HCT116 (cell line): ENCODE data around the gene IRAK2. TPM values are rescaled to one million over a fixed set of nuclear protein-coding genes. Genes with fewer than 3 reads are reported as not detected.

ENCODE experiments used
- ATAC-seq: fragments of 200-7000 bp; cut with Tn5 transposase; 2 replicates; pipeline ENCODE4 v1.9.1; 2020; ENCODE audit warnings: mild to moderate bottlenecking, moderate library complexity
- BruUV-seq: library from RNA; stranded (reverse); fragments of 400-500 nt; replicated peaks from 2 replicates; lab custom pipeline; 2021; lab: Mats Ljungman, UMichigan
- CTCF ChIA-PET: fragments of 300-600 bp; sonication (Branson Sonifier 250); formaldehyde crosslinking; loops from one replicate; lab custom pipeline; 2021; ENCODE audit warnings: antibody characterized with exemption; lab: Charles Lee
- POLR2A ChIA-PET: fragments of 300-600, 350-600 bp; sonication (Branson Sonifier 250); formaldehyde crosslinking; loops from one replicate; lab custom pipeline; 2021; ENCODE audit warnings: antibody characterized with exemption; lab: Charles Lee
- RAD21 ChIA-PET, 2 experiments: fragments of 300-600 bp; sonication (Branson Sonifier 250); formaldehyde crosslinking; loops; one replicate each; lab custom pipeline; 2023; ENCODE audit warnings: low total read pairs in 2 of 2; ENCODE audit not compliant: uncharacterized antibody in 2 of 2, unreplicated experiment in 2 of 2, low non-redundant PET in 1 of 2; lab: Charles Lee
- DNase-seq: peaks from one replicate; pipeline ENCODE4 v3.0.0-alpha.2; 2010; ENCODE audit warnings: low read depth, low spot score
- H2AFZ ChIP-seq: fragments of 200-600 bp; shearing (Covaris generic), sonication (generic); 2 replicates; pipeline ENCODE4 v1.6.1; 2017; ENCODE audit warnings: low read depth, mixed run types, mixed read lengths, antibody characterized with exemption, low read length; ENCODE audit not compliant: poor library complexity, severe bottlenecking
- H3K27ac ChIP-seq: 2 replicates; pipeline ENCODE4 v1.5.1; 2012; ENCODE audit warnings: low read depth, low read length
- H3K27me3 ChIP-seq: fragments of 200-600 bp; sonication (generic); 2 replicates; pipeline ENCODE4 v1.6.1; 2016; ENCODE audit warnings: mixed run types, low read length, mixed read lengths; ENCODE audit not compliant: insufficient read depth
- H3K36me3 ChIP-seq, 2 experiments: fragments of 200-500 bp in 1 of 2; fragments of 200-600 bp in 1 of 2; sonication (Bioruptor generic) in 1 of 2; sonication (generic) in 1 of 2; 2 replicates each; pipeline versions ENCODE4 v1.5.1 to v1.6.1; 2014 to 2016; ENCODE audit warnings: low read length in 2 of 2, inconsistent platforms in 1 of 2, mixed read lengths in 1 of 2, mixed run types in 1 of 2; ENCODE audit not compliant: insufficient read depth in 2 of 2, control insufficient read depth in 1 of 2
- H3K4me1 ChIP-seq, 2 experiments: fragments of 200-600 bp in 1 of 2; sonication (generic) in 1 of 2; 2 replicates each; pipeline versions ENCODE4 v1.5.1 to v1.6.1; 2012 to 2017; ENCODE audit warnings: low read length in 2 of 2, inconsistent platforms in 1 of 2, mild to moderate bottlenecking in 1 of 2, mixed read lengths in 1 of 2, mixed run types in 1 of 2, moderate library complexity in 1 of 2; ENCODE audit not compliant: insufficient read depth in 2 of 2, control insufficient read depth in 1 of 2
- H3K4me2 ChIP-seq: fragments of 200-600 bp; sonication (generic); 2 replicates; pipeline ENCODE4 v1.6.1; 2017; ENCODE audit warnings: mixed run types, low read length, mixed read lengths
- H3K4me3 ChIP-seq, 2 experiments: fragments of 200-600 bp in 1 of 2; sonication (generic) in 1 of 2; replicated peaks in 1 of 2; 2 replicates each; pipeline ENCODE4 v1.5.1; 2011 to 2016; ENCODE audit warnings: low read length in 2 of 2, control low read depth in 1 of 2, low read depth in 1 of 2, mild to moderate bottlenecking in 1 of 2, mixed read lengths in 1 of 2, mixed run types in 1 of 2
- H3K79me2 ChIP-seq: fragments of 200-600 bp; sonication (generic); 2 replicates; pipeline ENCODE4 v1.6.1; 2017; ENCODE audit warnings: mild to moderate bottlenecking, mixed run types, low read length, moderate library complexity, mixed read lengths; ENCODE audit not compliant: insufficient read depth
- H3K9ac ChIP-seq: fragments of 200-600 bp; sonication (generic); 2 replicates; pipeline ENCODE4 v1.6.1; 2016; ENCODE audit warnings: low read length, mixed read lengths
- H3K9me2 ChIP-seq: fragments of 200-600 bp; sonication (generic), shearing (Covaris generic); 2 replicates; pipeline ENCODE4 v1.6.1; 2017; ENCODE audit warnings: mixed run types, mild to moderate bottlenecking, moderate library complexity; ENCODE audit not compliant: insufficient read depth
- H3K9me3 ChIP-seq, 2 experiments: fragments of 200-500 bp in 1 of 2; fragments of 200-600 bp in 1 of 2; sonication (Bioruptor generic) in 1 of 2; sonication (generic) in 1 of 2; 2 replicates each; pipeline ENCODE4 v1.6.1; 2014 to 2017; ENCODE audit warnings: low read length in 2 of 2, mixed read lengths in 2 of 2, inconsistent platforms in 1 of 2, low read depth in 1 of 2, mild to moderate bottlenecking in 1 of 2, mixed run types in 1 of 2, moderate library complexity in 1 of 2; ENCODE audit not compliant: control insufficient read depth in 1 of 2, insufficient read depth in 1 of 2
- H4K20me1 ChIP-seq: fragments of 200-600 bp; sonication (generic), shearing (Covaris generic); 2 replicates; pipeline ENCODE4 v1.6.1; 2017; ENCODE audit warnings: mixed run types, mild to moderate bottlenecking, moderate library complexity; ENCODE audit not compliant: insufficient read depth
- CBX3 ChIP-seq: IDR thresholded peaks from 2 replicates; pipeline ENCODE4 v1.6.1; 2012; ENCODE audit warnings: low read depth
- CEBPB ChIP-seq: IDR thresholded peaks from 2 replicates; pipeline ENCODE4 v1.6.1; 2012; ENCODE audit warnings: low read depth
- ELF1 ChIP-seq: IDR thresholded peaks from 2 replicates; pipeline ENCODE4 v1.6.1; 2012; ENCODE audit warnings: low read depth, borderline replicate concordance
- EZH2 ChIP-seq: fragments of 200-600 bp; sonication (generic); IDR thresholded peaks from 2 replicates; pipeline ENCODE4 v1.6.1; 2017; ENCODE audit warnings: antibody characterized with exemption, mixed run types
- EZH2phosphoT487 ChIP-seq: fragments of 200-600 bp; IDR thresholded peaks from 2 replicates; pipeline ENCODE4 v1.6.1; 2018; ENCODE audit warnings: antibody characterized with exemption, borderline replicate concordance
- FOSL1 ChIP-seq: IDR thresholded peaks from 2 replicates; pipeline ENCODE4 v1.6.1; 2012; ENCODE audit warnings: low read depth
- JUND ChIP-seq: IDR thresholded peaks from 2 replicates; pipeline ENCODE4 v1.6.1; 2012
- MAX ChIP-seq: IDR thresholded peaks from 2 replicates; pipeline ENCODE4 v1.6.1; 2012
- POLR2A ChIP-seq: IDR thresholded peaks from 2 replicates; pipeline ENCODE4 v1.7.0; 2011; ENCODE audit warnings: borderline replicate concordance; ENCODE audit not compliant: insufficient read depth, insufficient read length; ENCODE audit errors: extremely low read depth
- POLR2AphosphoS5 ChIP-seq: IDR thresholded peaks from 2 replicates; pipeline ENCODE4 v1.6.1; 2011; ENCODE audit warnings: mild to moderate bottlenecking, low read depth, low read length, moderate library complexity
- RAD21 ChIP-seq: IDR thresholded peaks from 2 replicates; pipeline ENCODE4 v1.6.1; 2012; ENCODE audit warnings: low read depth, mild to moderate bottlenecking
- SIN3A ChIP-seq: IDR thresholded peaks from 2 replicates; pipeline ENCODE4 v1.6.1; 2012; ENCODE audit warnings: low read depth
- SRF ChIP-seq: IDR thresholded peaks from 2 replicates; pipeline ENCODE4 v1.6.1; 2012; ENCODE audit warnings: low read depth
- TCF7L2 ChIP-seq: IDR thresholded peaks from 2 replicates; pipeline ENCODE4 v1.7.0; 2011; ENCODE audit warnings: borderline replicate concordance, inconsistent platforms; ENCODE audit not compliant: insufficient read depth, insufficient read length; ENCODE audit errors: extremely low read depth
- YY1 ChIP-seq: IDR thresholded peaks from 2 replicates; pipeline ENCODE4 v1.6.1; 2011; ENCODE audit warnings: low read length, low read depth, moderate library complexity, mild to moderate bottlenecking; ENCODE audit not compliant: insufficient replicate concordance; ENCODE audit errors: extremely low read depth
- ZFX ChIP-seq: fragments of 450-650 bp; IDR thresholded peaks from 2 replicates; pipeline ENCODE4 v1.6.1; 2017
- ZNF274 ChIP-seq: fragments of 200-500 bp; sonication (Bioruptor generic); IDR thresholded peaks from 2 replicates; pipeline ENCODE4 v1.6.1; 2014; ENCODE audit warnings: mild to moderate bottlenecking, low read depth, low read length, inconsistent platforms
- intact Hi-C: fragments of 100-400 bp; cut with micrococcal nuclease; formaldehyde crosslinking; loops from 2 replicates; pipeline ENCODE4 v1.10.0; 2022
- total RNA-seq: library from RNA; stranded (reverse); gene quantifications from one replicate; pipeline ENCODE4 v1.2.1, GENCODE V29; 2021; ENCODE audit not compliant: unreplicated experiment
- TF ChIP-seq, protein P1 (sequence below): IDR thresholded peaks from 2 replicates; pipeline ENCODE4 v1.6.1; 2012
- TF ChIP-seq, protein P2 (sequence below): IDR thresholded peaks from 2 replicates; pipeline ENCODE4 v1.6.1; 2012; ENCODE audit warnings: low read depth

IRAK2 gene
- total RNA-seq, 1 experiment from 2014 or later: 3.6 TPM

- no peaks in the 10 kb centered on the region for H3K9me2 ChIP-seq
- H2AFZ ChIP-seq: no peak overlapping the region
- no peaks in the 10 kb centered on the region for H3K79me2 ChIP-seq
- RAD21 ChIA-PET: no interaction called here
- CTCF ChIA-PET: no interaction called here
- H4K20me1 ChIP-seq: no peaks in the 10 kb centered on the region
- no peak overlapping the region for H3K27ac ChIP-seq
- DNase-seq: no peak
- no peak overlapping the region for H3K4me2 ChIP-seq
- no peak overlapping the region for H3K9ac ChIP-seq
- no TSS peak for BruUV-seq
- POLR2A ChIA-PET: no interaction called here
- TF ChIP-seq FOSL1: no peak
- intact Hi-C loops: no loop called here
- no peaks in the 10 kb centered on the region for H3K27me3 ChIP-seq
- H3K4me3 ChIP-seq: no peak overlapping the region
- no peak for ATAC-seq
- H3K4me1 ChIP-seq: peaks cover 17 to 20% of the 10 kb centered on the region in 2 experiments
- no peaks in the 10 kb centered on the region for H3K36me3 ChIP-seq
- no peaks in the 10 kb centered on the region for H3K9me3 ChIP-seq
These were observed 22.7 kb downstream of the IRAK2 start for GRCh38 chr3:10187290-10187876.

DNA sequence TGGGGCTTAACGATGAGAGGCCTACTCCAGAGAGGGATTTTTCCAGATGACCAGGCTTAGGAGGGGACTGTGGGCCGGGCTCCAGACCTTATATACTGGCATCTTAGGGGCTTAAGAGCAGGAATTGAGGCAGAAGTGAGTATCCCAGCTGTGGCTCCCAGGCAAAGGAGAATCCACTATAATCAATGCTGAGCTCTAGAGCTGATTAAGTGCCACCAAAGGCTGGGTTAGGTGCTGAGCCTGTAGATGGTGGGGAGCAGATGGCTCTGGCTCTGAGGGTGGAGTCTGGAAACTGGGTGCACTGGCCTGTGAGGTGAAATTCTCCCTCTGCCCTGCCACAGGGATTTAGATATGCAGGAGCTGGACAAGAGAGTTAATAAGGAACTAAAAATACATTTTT lies 23.2 kb downstream of the IRAK2 start:
- Histone ChIP-seq H3K9me2 (no peaks in the 10 kb centered on the region), H3K4me3 (no peak overlapping the region), H3K9me3 (no peaks in the 10 kb centered on the region), H3K79me2 (no peaks in the 10 kb centered on the region), H4K20me1 (no peaks in the 10 kb centered on the region), H2AFZ (no peak overlapping the region), H3K27ac (no peak overlapping the region), H3K4me1 (peaks cover 22 to 25% of the 10 kb centered on the region in 2 experiments), H3K36me3 (no peaks in the 10 kb centered on the region), H3K4me2 (no peak overlapping the region), H3K9ac (no peak overlapping the region), H3K27me3 (no peaks in the 10 kb centered on the region)
- intact Hi-C loops: no loop called here
- ChIA-PET RAD21 (no interaction called here), POLR2A (no interaction called here), CTCF (no interaction called here)
- ATAC-seq (no peak), DNase-seq (no peak)
- BruUV-seq: no TSS peak
- TF ChIP-seq POLR2AphosphoS5 (no peak), POLR2A (no peak), JUND (no peak), TCF7L2 (no peak), SIN3A (no peak), EZH2 (no peak), ELF1 (no peak), CBX3 (no peak), SRF (no peak), YY1 (no peak), ZNF274 (no peak), MAX (no peak), CEBPB (no peak), EZH2phosphoT487 (no peak), ZFX (no peak), RAD21 (no peak)
- TF ChIP-seq, protein P1, sequence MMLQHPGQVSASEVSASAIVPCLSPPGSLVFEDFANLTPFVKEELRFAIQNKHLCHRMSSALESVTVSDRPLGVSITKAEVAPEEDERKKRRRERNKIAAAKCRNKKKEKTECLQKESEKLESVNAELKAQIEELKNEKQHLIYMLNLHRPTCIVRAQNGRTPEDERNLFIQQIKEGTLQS: no peak
- TF ChIP-seq, protein P2, sequence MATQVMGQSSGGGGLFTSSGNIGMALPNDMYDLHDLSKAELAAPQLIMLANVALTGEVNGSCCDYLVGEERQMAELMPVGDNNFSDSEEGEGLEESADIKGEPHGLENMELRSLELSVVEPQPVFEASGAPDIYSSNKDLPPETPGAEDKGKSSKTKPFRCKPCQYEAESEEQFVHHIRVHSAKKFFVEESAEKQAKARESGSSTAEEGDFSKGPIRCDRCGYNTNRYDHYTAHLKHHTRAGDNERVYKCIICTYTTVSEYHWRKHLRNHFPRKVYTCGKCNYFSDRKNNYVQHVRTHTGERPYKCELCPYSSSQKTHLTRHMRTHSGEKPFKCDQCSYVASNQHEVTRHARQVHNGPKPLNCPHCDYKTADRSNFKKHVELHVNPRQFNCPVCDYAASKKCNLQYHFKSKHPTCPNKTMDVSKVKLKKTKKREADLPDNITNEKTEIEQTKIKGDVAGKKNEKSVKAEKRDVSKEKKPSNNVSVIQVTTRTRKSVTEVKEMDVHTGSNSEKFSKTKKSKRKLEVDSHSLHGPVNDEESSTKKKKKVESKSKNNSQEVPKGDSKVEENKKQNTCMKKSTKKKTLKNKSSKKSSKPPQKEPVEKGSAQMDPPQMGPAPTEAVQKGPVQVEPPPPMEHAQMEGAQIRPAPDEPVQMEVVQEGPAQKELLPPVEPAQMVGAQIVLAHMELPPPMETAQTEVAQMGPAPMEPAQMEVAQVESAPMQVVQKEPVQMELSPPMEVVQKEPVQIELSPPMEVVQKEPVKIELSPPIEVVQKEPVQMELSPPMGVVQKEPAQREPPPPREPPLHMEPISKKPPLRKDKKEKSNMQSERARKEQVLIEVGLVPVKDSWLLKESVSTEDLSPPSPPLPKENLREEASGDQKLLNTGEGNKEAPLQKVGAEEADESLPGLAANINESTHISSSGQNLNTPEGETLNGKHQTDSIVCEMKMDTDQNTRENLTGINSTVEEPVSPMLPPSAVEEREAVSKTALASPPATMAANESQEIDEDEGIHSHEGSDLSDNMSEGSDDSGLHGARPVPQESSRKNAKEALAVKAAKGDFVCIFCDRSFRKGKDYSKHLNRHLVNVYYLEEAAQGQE: no peak
